Placental pericyte (primary cell): ENCODE data around the gene ITGA8. TPM values are rescaled to one million over a fixed set of nuclear protein-coding genes. Genes with fewer than 3 reads are reported as not detected.

Source experiments
- total RNA-seq: library from RNA; depleted of rRNA; stranded (reverse); fragments of >200 nt; gene quantifications from 2 replicates; pipeline ENCODE4 v1.2.3, GENCODE V29; 2012

The ITGA8 gene
- under 0.01 and 13.9 TPM in 2 replicates for total RNA-seq

DNA sequence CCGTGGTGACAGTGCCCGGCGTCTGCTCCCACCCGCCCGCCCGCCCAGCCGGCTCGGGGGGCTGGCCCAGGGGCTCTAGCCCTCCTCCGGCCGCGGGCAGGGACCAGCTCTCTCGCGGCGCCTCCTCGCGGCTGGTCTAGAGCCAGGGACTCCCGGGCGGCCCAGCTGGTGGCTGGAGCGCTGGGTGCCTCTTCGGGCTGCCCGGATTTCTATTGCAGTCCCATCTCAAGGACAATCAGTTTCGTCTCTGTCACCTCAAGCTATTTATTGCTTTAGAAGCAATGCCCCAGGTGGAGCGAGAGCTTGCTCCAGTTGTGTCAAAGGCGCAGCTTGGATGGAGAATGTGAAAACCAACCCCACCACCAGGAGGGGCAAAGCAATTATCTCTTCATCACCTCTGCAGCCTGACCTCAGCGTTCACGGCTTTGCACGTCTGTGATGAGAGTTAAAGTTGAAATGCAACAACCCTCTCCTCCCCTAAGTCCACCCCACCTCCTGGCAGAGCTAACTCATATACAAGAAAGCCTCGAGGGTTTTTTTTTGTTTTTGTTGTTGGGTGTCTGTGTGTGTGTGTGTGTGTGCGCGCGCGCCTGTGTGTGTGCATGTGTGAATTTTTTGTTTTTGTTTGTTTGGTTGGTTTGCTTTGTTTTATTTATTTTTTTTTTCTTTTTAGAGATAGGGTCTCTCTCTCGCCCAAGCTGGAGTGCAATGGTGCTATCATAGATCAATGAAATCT lies at the start of gene ITGA8:
Gene ITGA8 (minus strand): TSS at position 24 of the 736 bp plus-strand sequence. CDS start 151 bp downstream, outside the sequence.

Other genes with a start within 250 kb of the ITGA8 start
- 32.8 and 38.9 TPM in 2 replicates for gene MINDY3, start 140.6 kb upstream of the ITGA8 start, total RNA-seq